NB4 (cell line): ENCODE data around the gene HDAC3.

Experiments used
- DNase-seq: peaks from one replicate; pipeline ENCODE4 v3.0.0; 2010; ENCODE audit warnings: low read depth
- H3K4me3 ChIP-seq: one replicate; pipeline ENCODE4 v1.5.1; 2011; ENCODE audit warnings: mild to moderate bottlenecking, low read depth, low read length, moderate library complexity
- MYC ChIP-seq: IDR thresholded peaks from 2 replicates; pipeline ENCODE4 v1.6.1; 2011; ENCODE audit warnings: low read depth, low read length
- POLR2A ChIP-seq: IDR thresholded peaks from 2 replicates; pipeline ENCODE4 v1.6.1; 2011; ENCODE audit warnings: mild to moderate bottlenecking; ENCODE audit not compliant: insufficient read length; ENCODE audit errors: extremely low read depth
- TF ChIP-seq, protein P1 (sequence below): IDR thresholded peaks from one replicate; pipeline ENCODE4 v1.5.1; 2012; ENCODE audit warnings: low read depth, low read length
- TF ChIP-seq, protein P2 (sequence below): IDR thresholded peaks from 2 replicates; pipeline ENCODE4 v1.6.1; 2011; ENCODE audit warnings: low read depth, low read length

The HDAC3 gene

DNA sequence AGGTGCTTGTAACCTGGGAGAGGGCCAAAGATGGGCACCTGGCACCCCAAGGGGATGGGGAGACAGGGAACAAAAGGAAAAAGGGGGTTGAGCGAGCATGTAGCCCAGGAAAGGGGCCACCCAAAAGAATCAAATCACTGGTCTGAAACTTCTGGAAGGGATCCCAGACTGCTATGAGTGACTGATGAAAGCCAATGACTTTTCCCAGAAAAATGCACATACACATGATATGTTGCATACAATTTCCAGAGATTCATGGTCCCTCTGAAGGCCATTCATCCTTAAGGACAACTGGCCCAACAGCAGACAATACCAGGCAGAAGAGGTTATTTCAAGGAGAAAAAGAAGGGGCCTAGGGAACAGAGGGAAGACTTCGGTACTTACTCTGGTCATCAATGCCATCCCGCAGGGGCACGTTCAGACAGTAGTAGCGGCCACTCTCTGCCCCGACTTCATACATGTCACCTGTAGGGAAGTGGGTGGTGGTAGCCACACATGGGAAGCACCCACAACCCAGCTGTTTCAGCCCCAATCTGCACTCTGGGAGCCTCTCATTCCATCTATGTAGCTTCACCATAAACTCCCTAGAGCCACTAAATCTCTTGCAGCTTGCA, 8.4 kb downstream of the HDAC3 start:
- TF ChIP-seq MYC (no peak), POLR2A (no peak)
- TF ChIP-seq, protein P1, sequence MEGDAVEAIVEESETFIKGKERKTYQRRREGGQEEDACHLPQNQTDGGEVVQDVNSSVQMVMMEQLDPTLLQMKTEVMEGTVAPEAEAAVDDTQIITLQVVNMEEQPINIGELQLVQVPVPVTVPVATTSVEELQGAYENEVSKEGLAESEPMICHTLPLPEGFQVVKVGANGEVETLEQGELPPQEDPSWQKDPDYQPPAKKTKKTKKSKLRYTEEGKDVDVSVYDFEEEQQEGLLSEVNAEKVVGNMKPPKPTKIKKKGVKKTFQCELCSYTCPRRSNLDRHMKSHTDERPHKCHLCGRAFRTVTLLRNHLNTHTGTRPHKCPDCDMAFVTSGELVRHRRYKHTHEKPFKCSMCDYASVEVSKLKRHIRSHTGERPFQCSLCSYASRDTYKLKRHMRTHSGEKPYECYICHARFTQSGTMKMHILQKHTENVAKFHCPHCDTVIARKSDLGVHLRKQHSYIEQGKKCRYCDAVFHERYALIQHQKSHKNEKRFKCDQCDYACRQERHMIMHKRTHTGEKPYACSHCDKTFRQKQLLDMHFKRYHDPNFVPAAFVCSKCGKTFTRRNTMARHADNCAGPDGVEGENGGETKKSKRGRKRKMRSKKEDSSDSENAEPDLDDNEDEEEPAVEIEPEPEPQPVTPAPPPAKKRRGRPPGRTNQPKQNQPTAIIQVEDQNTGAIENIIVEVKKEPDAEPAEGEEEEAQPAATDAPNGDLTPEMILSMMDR = no peak
- TF ChIP-seq, protein P2, sequence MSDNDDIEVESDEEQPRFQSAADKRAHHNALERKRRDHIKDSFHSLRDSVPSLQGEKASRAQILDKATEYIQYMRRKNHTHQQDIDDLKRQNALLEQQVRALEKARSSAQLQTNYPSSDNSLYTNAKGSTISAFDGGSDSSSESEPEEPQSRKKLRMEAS = no peak
- no peak overlapping the region for H3K4me3 ChIP-seq
- no peak for DNase-seq

DNA sequence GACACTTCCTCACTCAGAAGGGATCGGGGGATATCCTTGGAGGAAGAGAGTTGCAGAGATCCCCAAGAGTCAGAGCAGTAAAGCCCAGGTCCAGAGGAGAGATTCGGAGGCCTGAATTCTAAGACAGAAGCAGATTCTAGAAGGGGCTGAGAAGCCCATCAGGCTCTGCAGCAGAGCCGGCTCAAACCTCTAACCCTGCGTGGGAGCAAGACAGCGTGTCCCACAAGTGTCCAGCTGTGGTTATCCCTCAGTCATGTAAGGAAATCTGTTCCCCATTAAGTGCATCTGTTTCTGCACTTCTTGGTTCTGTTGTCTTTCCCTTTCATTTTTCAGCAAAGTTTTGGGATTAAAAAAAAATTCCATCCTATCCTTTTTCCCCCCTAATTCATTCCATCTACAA, 13.0 kb downstream of the HDAC3 start:
- no peak for TF ChIP-seq POLR2A
- TF ChIP-seq, protein P2 = no peak

DNA sequence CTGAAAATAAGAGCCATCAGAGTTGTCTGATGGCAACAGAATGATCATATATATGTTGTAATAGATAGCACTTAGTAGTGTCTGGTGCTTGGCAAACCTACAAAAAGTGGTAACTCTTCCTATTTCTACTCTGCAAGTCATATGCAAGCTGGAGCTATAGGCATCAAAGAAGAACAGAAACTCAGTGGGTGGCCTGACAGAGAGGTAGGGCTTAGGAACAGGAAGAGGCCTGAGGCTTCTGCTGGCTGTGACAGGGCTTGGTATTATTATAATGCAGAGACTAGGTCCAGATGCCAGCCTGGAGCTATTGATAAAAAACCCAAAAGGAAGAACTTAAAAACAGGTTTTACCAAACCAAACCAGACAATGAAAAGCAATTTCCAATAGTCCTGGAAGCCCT, 13.5 kb downstream of the HDAC3 start:
- peak; percentile 53 for DNase-seq
- no peak overlapping the region for H3K4me3 ChIP-seq
- TF ChIP-seq MYC = no peak
- no peak for TF ChIP-seq POLR2A
- TF ChIP-seq, protein P2 = no peak
- TF ChIP-seq, protein P1 = no peak

More for the DNA sequence above, 13.0 kb downstream of the HDAC3 start:
- no peak for DNase-seq
- no peak overlapping the region for H3K4me3 ChIP-seq

DNA sequence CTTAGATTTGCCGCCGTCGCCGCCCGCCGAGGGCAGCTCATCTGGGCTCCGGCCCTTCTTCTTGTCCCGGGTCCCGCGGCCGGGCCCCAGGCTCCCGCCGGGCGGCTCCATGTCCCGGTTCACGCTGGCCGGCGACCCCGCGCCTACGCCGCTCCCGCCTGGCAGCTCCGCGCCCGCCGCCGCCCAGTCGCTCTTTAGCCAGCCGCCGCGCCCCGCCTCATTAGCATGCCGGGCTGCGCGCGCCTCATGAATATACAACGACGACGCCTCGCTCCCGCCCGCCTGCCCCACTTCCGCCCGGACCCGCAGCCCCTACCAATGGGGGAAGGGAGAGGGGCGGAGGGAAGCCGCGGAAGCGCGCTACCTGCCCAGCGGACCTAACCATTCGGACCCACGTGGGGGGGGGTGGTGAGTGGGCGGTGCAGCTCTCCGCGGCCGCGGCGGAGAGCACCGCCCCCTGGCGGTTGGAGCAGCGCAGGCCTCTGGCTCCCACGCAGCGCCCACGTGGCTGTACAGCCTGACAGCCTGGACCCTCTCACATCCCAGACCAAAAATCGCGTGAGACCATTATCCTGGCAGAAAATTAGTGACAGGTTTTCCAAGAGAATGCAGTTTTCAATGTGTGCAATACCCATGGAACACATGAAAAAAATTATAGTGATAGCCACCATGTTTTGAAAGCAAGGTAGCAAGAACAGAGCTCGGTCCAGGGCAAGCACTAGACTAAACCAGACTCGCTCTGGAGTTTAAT, 17.7 kb downstream of the HDAC3 start, which contains the start of gene DIAPH1:
TSS of gene DIAPH1 (minus strand) at position 197 of the 751 bp plus-strand sequence. CDS start at position 111, 86 bp downstream.
- TF ChIP-seq, protein P2 = peak; percentile 98
- TF ChIP-seq, protein P1 = peak; percentile 76
- peak; percentile 99 for TF ChIP-seq MYC
- peak; percentile 80 for TF ChIP-seq POLR2A
- DNase-seq = peak; percentile 98

DNA sequence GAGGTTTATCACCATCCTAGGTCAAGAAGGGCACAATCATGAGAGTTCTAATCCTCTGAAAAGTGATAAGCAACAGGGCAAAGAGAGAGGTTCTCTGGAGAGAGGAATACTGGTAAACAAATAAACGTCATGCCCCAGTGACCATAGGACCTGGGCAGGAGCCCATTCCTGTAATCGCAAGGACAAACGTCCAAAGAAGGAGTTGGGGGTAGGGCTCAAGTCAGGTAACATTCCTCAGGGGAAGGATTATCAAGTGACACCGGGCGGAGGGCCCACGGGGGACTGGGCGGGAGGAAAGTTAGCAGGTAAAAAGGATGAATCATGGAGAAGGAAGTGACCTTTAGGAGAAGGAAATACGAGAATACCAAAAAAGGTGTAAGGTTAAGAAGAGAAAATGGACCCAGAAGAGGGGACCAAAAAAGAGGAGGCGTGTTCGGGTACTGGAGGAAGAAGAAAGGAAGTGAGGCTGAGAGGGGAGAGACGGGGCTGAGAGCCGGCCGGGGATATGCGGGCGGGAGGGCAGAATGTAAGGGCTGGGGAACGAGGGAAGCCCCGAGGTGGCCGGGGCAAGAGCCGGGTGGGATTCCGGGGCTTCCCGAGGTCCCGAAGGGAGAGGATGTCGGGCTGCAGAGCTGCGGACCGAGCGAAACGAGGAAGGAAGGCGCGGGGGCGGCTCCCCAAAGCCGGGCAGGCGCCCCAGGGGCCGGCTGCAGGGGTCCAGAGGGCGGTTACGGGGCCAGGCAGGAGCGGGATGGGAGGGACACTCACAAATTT, 18.4 kb downstream of the HDAC3 start:
- DNase-seq = peak; percentile 67
- TF ChIP-seq, protein P1 = no peak
- TF ChIP-seq POLR2A (no peak), MYC (no peak)
- TF ChIP-seq, protein P2 = no peak
- peak overlapping the region; percentile 96 for H3K4me3 ChIP-seq

More for the DNA sequence above, 17.7 kb downstream of the HDAC3 start, which contains the start of gene DIAPH1:
- H3K4me3 ChIP-seq = peak within 1 kb of the TSS; percentile 96
